ENCODE measurements around the gene ELAVL4.

ELAVL4 gene

DNA sequence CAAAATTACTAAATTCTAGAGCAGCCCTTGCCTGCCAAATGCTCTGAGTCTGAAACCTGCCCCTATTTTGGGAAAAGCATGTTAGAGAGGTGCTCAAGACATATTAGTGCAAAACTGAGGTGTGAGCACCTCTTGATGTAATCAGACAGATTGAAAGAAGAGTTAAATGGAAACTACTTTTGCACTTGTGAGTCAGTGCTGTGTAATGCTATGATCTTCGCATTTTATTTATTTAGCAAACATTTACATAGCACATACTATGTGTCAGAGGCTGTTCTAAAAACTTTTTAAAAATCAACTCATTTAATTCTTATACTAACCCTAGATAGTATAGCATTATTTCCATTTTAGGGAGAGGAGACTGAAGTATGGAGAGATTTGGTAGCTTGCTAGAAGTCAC, 138.1 kb downstream of the ELAVL4 start:
- in situ Hi-C loops (cut with MboI; ENCODE audit: low sequenced_read_pairs), result no loop called here

DNA sequence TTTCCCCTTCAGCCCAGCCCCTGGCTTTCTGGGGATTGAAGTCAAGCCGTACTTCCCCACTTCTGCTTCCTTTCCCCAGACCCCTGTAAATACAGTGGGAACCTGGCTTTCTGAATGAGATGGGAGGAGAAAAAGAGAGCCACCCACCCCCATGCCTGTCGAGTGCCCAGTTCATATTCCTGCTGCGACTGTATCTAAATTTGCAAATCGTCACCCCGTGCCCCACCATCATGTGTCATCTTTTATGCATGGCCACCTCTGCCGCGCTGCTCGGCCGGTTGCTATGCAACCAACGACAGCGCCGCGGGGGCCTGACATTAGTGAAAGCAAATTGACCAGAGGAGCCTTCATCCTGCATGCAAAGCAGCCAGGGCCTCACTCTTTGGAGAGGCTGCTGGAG, 143.0 kb downstream of the ELAVL4 start:
- in situ Hi-C loops (cut with MboI; ENCODE audit: low sequenced_read_pairs), result no loop called here

DNA sequence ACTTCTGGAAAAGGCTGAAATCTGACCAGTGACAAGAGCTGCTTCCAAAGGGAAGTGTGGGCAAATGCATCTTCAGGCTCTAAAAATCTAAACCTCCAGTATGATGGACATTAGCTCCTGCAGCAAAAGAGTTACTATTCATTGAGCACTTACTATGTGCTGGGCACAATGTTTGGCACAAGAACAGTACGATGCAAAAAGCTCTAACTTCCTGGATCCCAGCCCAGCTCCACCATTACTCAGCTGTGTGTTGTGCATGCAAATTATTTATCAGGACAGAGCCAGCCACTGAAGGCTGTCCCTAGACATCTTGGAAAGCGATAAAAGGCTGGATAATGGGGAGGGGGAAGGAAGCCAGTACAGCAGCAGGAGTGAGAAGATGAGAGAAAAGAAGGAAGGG, 143.5 kb downstream of the ELAVL4 start:
- in situ Hi-C loops (cut with MboI; ENCODE audit: low sequenced_read_pairs), result no loop called here
